Heart left ventricle (tissue), 16 donors: ENCODE results near the gene SOBP. TPM values are rescaled to one million over a fixed set of nuclear protein-coding genes. Genes with fewer than 3 reads are reported as not detected.

Experiments used
- ATAC-seq, 4 donors: fragments of 200-7000 bp; cut with Tn5 transposase; one replicate each; pipeline ENCODE4 v1.9.1; 2020 to 2022; ENCODE audit warnings: moderate library complexity in 4 of 4, mild to moderate bottlenecking in 3 of 4, moderate number of reproducible peaks in 1 of 4
- DNase-seq, 5 donors: peaks; one replicate each; pipeline ENCODE4 v3.0.0-alpha.2; 2020
- H3K27ac ChIP-seq, 12 donors: fragments of 200-600 bp; sonication (generic) in 4 of 12; one replicate each; pipeline versions ENCODE4 v1.5.0 to v1.8.0; 2016 to 2022; ENCODE audit warnings: mild to moderate bottlenecking in 2 of 12
- H3K27me3 ChIP-seq, 9 donors: fragments of 200-600 bp; sonication (generic) in 2 of 9; one replicate each; pipeline versions ENCODE4 v1.5.1 to v1.8.0; 2016 to 2022; ENCODE audit warnings: mild to moderate bottlenecking in 3 of 9
- H3K36me3 ChIP-seq, 9 donors: fragments of 200-600 bp; sonication (generic) in 2 of 9; one replicate each; pipeline versions ENCODE4 v1.5.0 to v1.8.0; 2018 to 2022; ENCODE audit warnings: mild to moderate bottlenecking in 2 of 9
- H3K4me1 ChIP-seq, 12 donors: fragments of 200-600 bp; sonication (generic) in 4 of 12; one replicate each; pipeline versions ENCODE4 v1.5.0 to v1.8.0; 2016 to 2022; ENCODE audit warnings: mild to moderate bottlenecking in 3 of 12
- H3K4me3 ChIP-seq, 12 donors: fragments of 200-600 bp; sonication (generic) in 4 of 12; one replicate each; pipeline versions ENCODE4 v1.5.0 to v1.8.0; 2017 to 2022; ENCODE audit warnings: mild to moderate bottlenecking in 9 of 12, moderate library complexity in 4 of 12
- H3K9me3 ChIP-seq, 12 donors: fragments of 200-600 bp; sonication (generic) in 4 of 12; one replicate each; pipeline versions ENCODE4 v1.5.0 to v1.8.0; 2016 to 2022; ENCODE audit warnings: mild to moderate bottlenecking in 1 of 12
- CTCF ChIP-seq, 12 donors: fragments of 200-600 bp; sonication (generic) in 4 of 12; IDR thresholded peaks; one replicate each; pipeline versions ENCODE4 v1.5.0 to v1.8.0; 2018 to 2022; ENCODE audit warnings: antibody characterized with exemption in 12 of 12, mild to moderate bottlenecking in 5 of 12
- POLR2A ChIP-seq, 2 donors: fragments of 450-650 bp; IDR thresholded peaks; one replicate each; pipeline ENCODE4 v1.6.1; 2017; ENCODE audit warnings: antibody characterized with exemption in 2 of 2, mild to moderate bottlenecking in 2 of 2, moderate library complexity in 2 of 2
- WGBS, 4 donors: extraction: QIAGEN DNeasy Blood & Tissue Kit in 2 of 4; methylation state at CpG; one replicate each; pipeline versions ENCODE4 v1.1.5 to v1.1.7; 2013 to 2018; 5-methylcytosine and 5-hydroxymethylcytosine counted together
- intact Hi-C, 10 donors: fragments of 100-400 bp; cut with DNase I; formaldehyde crosslinking; loops; one replicate each; pipeline versions ENCODE4 v1.11.1 to v1.14.2; 2022
- polyA plus RNA-seq, 2 donors: library from polyadenylated mRNA; stranded (reverse); fragments of 200-250 nt; gene quantifications; one replicate each; pipeline ENCODE4 v1.2.3, GENCODE V29; 2013
- total RNA-seq, 9 donors: library from RNA; depleted of rRNA in 2 of 9; stranded (reverse); fragments of >200 nt in 2 of 9; fragmentation: NEBNext Ultra II Directional in 3 of 9; extraction: Animal tissue kit (Norgen Biotek cat#: 25700) in 3 of 9; gene quantifications; one replicate each; pipeline versions ENCODE4 v1.1.0 to v1.2.4, GENCODE V29; 2016 to 2023
- donor health status: ischemic (EF 13 %, LVEDD 7.1; RV severe dilation, severe dysfunction).
- donor health status: healthy with polysubstance abuse.
- donor health status: DM: no; HTN: yes; CAD: no.
- donor health status: DM: no; HTN: no; CAD: no.
- donor health status: ischemic (EF 25% LVEDD 6.9; RV normal size, moderate dysfunction).
- donor health status: ischemic (EF 25% LVEDD 5.7; RV mildly dilated, moderate dysfunction).
- donor health status: healthy.
- donor health status: DM: yes; HTN: yes; CAD: no.
- donor health status: ischemic (EF 35%, LVEDD 5.7; RV mildly dilated, moderate dysfunction).
- donor health status: nonischemic (EF 11% LVEDD 7.7; RV severe dilation, severe dysfunction).
- donor health status: DM: yes; HTN: yes; CAD: no.
- donor health status: PGD.
- donor health status: ischemic (EF 29% LVEDD 5.4; RV normal size, mild dysfunction).
- donor health status: nonischemic (EF 23%, LVEDD 6.1; RV moderate dilation, normal function).

The SOBP gene
- total and polyA plus RNA-seq, 11 donors: 10.6 to 24.9 (median 16.4) TPM

GRCh38 chr6:107602321-107603005 is 112.5 kb downstream of the SOBP start:
- WGBS, 4 donors: 64 to 77% (median 75%) methylated on average over 5 of the region's 5 CpGs
- no peak for DNase-seq
- no peaks in the 10 kb centered on the region for H3K9me3 ChIP-seq
- peaks cover 0 to 68% (median 34%) of the 10 kb centered on the region in 12 donors for H3K4me1 ChIP-seq
- H3K27me3 ChIP-seq: no peaks in the 10 kb centered on the region
- TF ChIP-seq POLR2A (IDR thresholded peaks at IDR 0.05): no peak
- TF ChIP-seq CTCF (IDR thresholded peaks at IDR 0.05): no peak
- no peak overlapping the region for H3K4me3 ChIP-seq
- H3K36me3 ChIP-seq: no peaks in the 10 kb centered on the region
- H3K27ac ChIP-seq: no peak overlapping the region
- intact Hi-C loops: loop anchor here in 2 of 10 donors (10.0 kb wide), 1 partner anchor 108 kb away; the partner anchor contains the start of gene SOBP (in 2 of the 2)
- no peak for ATAC-seq

GRCh38 chr6:107603006-107603370 is 113.1 kb downstream of the SOBP start:
- H3K36me3 ChIP-seq: no peaks in the 10 kb centered on the region
- WGBS, 4 donors: 68 to 84% (median 81%) methylated on average over 3 of the region's 3 CpGs
- TF ChIP-seq POLR2A (IDR thresholded peaks at IDR 0.05) (no peak), CTCF (IDR thresholded peaks at IDR 0.05) (no peak)
- no peaks in the 10 kb centered on the region for H3K27me3 ChIP-seq
- H3K4me3 ChIP-seq: no peak overlapping the region
- peaks cover 0 to 71% (median 37%) of the 10 kb centered on the region in 12 donors for H3K4me1 ChIP-seq
- ATAC-seq (no peak), DNase-seq (no peak)
- no peak overlapping the region for H3K27ac ChIP-seq
- intact Hi-C loops: loop anchor here in 2 of 10 donors (10.0 kb wide), 1 partner anchor 108 kb away; the partner anchor contains the start of gene SOBP (in 2 of the 2)
- no peaks in the 10 kb centered on the region for H3K9me3 ChIP-seq

GRCh38 chr6:107604549-107604948 is 114.6 kb downstream of the SOBP start:
- Histone ChIP-seq H3K27ac (no peak overlapping the region), H3K4me1 (peaks cover 0 to 71% (median 37%) of the 10 kb centered on the region in 12 donors), H3K9me3 (no peaks in the 10 kb centered on the region), H3K4me3 (no peak overlapping the region), H3K27me3 (no peaks in the 10 kb centered on the region), H3K36me3 (no peaks in the 10 kb centered on the region)
- TF ChIP-seq POLR2A (IDR thresholded peaks at IDR 0.05) (no peak), CTCF (IDR thresholded peaks at IDR 0.05) (no peak)
- WGBS, 4 donors: 91 to 98% (median 97%) methylated on average over 8 to 9 of the region's 9 CpGs
- DNase-seq (no peak), ATAC-seq (no peak)
- intact Hi-C loops: loop anchor here in 2 of 10 donors (10.0 kb wide), 1 partner anchor 110 kb away; the partner anchor contains the start of gene SOBP (in 2 of the 2)

GRCh38 chr6:107606407-107606806 is 116.5 kb downstream of the SOBP start:
- ATAC-seq: peak in 2 of 4 donors; percentile 8 to 18
- Histone ChIP-seq H3K4me3 (no peak overlapping the region), H3K36me3 (no peaks in the 10 kb centered on the region), H3K4me1 (peaks cover 5 to 69% (median 38%) of the 10 kb centered on the region in 12 donors), H3K27me3 (no peaks in the 10 kb centered on the region), H3K27ac (peak overlapping the region in 5 of 12 donors; percentile 1 to 41 (median 29)), H3K9me3 (no peaks in the 10 kb centered on the region)
- 51 to 71% (median 68%) methylated on average over 4 of the region's 4 CpGs for WGBS, 4 donors
- intact Hi-C loops: loop anchor here in 3 of 10 donors (5.0 to 10.0 kb wide), 2 partner anchors 41 to 112 kb away; partner anchors contain the start of gene SOBP (in 2 of the 3)
- TF ChIP-seq CTCF (IDR thresholded peaks at IDR 0.05) (no peak), POLR2A (IDR thresholded peaks at IDR 0.05) (no peak)
- no peak for DNase-seq
